HG02973 (cell line): ENCODE results near the gene PVR.
"Not testable (repeated sequence)": the region's sequence is repeated elsewhere in the genome, so short reads cannot be mapped to it uniquely, and the experiment has no call there.

Source experiments
- ATAC-seq: cut with Tn5 transposase; IDR thresholded peaks from one replicate; pipeline ENCODE4 v1.9.1; 2021; ENCODE audit warnings: moderate library complexity; ENCODE audit not compliant: unreplicated experiment

The PVR gene

GRCh38 chr19:44617110-44617880 is 26.4 kb upstream of the PVR start:
- no peak for ATAC-seq

- no peak for ATAC-seq
Observed at GRCh38 chr19:44618640-44619357, 24.9 kb upstream of the PVR start.

- ATAC-seq: no peak
Observed at GRCh38 chr19:44620667-44621066, 23.0 kb upstream of the PVR start.

GRCh38 chr19:44621367-44621766 is 22.3 kb upstream of the PVR start:
- ATAC-seq: no peak

- ATAC-seq: no peak
Observed at GRCh38 chr19:44623080-44623479, 20.6 kb upstream of the PVR start.

- ATAC-seq: no peak
Observed at GRCh38 chr19:44623626-44624025, 20.1 kb upstream of the PVR start.

- no peak for ATAC-seq
Observed at GRCh38 chr19:44624840-44625354, 18.8 kb upstream of the PVR start.

GRCh38 chr19:44625637-44626036 is 18.1 kb upstream of the PVR start:
- not testable (repeated sequence) for ATAC-seq

- no peak for ATAC-seq
Observed at GRCh38 chr19:44626048-44626624, 17.6 kb upstream of the PVR start.

GRCh38 chr19:44627631-44628030 is 16.1 kb upstream of the PVR start:
- ATAC-seq: no peak

- ATAC-seq: no peak
Observed at GRCh38 chr19:44628793-44629192, 14.9 kb upstream of the PVR start.

GRCh38 chr19:44631611-44632010 is 12.1 kb upstream of the PVR start:
- ATAC-seq: not testable (repeated sequence)

- ATAC-seq: not testable (repeated sequence)
Observed at GRCh38 chr19:44634058-44634457, 9.7 kb upstream of the PVR start.

GRCh38 chr19:44634785-44635184 is 8.9 kb upstream of the PVR start:
- ATAC-seq: no peak

- no peak for ATAC-seq
Observed at GRCh38 chr19:44635581-44636438, 7.9 kb upstream of the PVR start.

- no peak for ATAC-seq
Observed at GRCh38 chr19:44636439-44637389, 7.0 kb upstream of the PVR start.

GRCh38 chr19:44637390-44637764 is 6.3 kb upstream of the PVR start:
- no peak for ATAC-seq

GRCh38 chr19:44640518-44640917 is 3.2 kb upstream of the PVR start:
- ATAC-seq: no peak

- ATAC-seq: no peak
Observed at GRCh38 chr19:44641501-44642265, 2.0 kb upstream of the PVR start.
